Epithelial cell of esophagus (primary cell): ENCODE results near the gene GLB1L3.
"Not testable (repeated sequence)": the region's sequence is repeated elsewhere in the genome, so short reads cannot be mapped to it uniquely, and the experiment has no call there.

ENCODE experiments used
- DNase-seq: peaks from one replicate; pipeline ENCODE4 v3.0.0; 2010; ENCODE audit warnings: low read depth
- H3K4me3 ChIP-seq: 2 replicates; pipeline ENCODE4 v1.5.1; 2011; ENCODE audit warnings: mild to moderate bottlenecking, low read length, control low read depth
- CTCF ChIP-seq: IDR thresholded peaks from 2 replicates; pipeline ENCODE4 v1.5.1; 2011; ENCODE audit warnings: low read depth, mild to moderate bottlenecking, low read length, control low read depth, inconsistent platforms; ENCODE audit not compliant: insufficient read depth; ENCODE audit errors: missing control alignments

GLB1L3 gene

DNA sequence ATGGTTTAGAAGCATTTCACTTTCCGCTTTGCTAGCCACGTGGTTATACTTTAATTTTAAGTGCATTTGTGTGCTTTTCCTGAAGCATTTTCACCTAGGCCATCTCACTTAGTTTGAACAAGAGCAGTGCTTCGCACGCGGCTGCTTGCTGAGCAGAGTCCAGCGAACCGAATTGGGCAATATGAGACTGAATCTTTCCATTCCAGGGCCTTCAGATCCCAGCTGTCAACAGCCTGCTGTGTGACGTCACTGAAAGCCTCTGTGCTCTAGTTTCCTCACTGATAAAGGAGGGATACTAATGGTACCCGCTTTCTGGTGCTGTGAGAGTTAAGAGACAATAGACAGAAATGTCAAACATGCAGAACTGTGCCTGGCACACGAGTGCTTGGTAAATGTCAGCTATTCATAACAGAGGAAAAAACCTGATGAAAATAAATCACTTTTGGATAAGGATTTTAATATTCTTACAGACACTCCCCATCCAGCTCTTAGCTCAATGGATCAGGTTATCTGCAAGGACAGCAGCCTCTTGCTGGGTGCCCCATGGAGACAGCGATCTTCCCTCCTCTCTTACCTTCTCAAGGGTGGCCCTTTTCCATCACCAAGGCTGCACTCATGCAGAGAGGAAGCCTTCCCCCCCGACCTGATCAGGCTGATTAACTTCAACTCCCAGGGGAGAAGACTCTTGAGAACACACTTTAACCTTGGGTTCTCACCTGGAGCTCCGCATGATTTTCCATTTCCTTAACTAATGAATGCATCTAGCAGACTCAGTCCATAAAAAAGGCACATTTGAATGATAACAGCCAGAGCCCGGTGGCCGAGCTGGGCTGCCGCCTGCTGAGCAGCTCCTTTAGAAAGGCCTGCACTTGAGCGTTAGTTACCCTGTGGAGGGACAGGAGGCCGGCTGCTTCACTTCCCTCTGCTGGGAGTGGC lies 3.5 kb upstream of the GLB1L3 start:
- H3K4me3 ChIP-seq, result no peak overlapping the region
- no peak for TF ChIP-seq CTCF
- no peak for DNase-seq

DNA sequence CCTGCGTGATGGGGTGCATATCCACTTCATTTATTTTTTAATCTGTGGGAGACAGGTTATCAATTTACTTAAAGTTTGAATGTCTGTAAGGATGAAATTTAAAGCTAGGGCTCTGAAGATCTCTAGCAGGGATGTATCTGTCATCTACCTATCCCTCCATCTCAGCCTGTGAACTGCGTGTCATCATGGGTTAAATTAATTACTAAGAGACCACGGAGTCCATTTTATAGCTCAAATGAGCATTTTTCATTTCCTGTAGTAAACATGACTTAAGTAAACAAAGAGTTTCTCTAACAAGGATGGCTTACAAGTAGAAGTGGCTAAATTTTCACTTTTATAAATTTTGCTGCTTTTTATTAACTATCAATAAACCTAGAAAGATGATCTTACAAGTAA lies 2.9 kb upstream of the GLB1L3 start:
- no peak for TF ChIP-seq CTCF
- no peak for DNase-seq
- H3K4me3 ChIP-seq, result no peak overlapping the region

- no peak for TF ChIP-seq CTCF
- peak overlapping the region; percentile 65 for H3K4me3 ChIP-seq
- no peak for DNase-seq
Observed at GRCh38 chr11:134275188-134275533, 1.0 kb upstream of the GLB1L3 start.

- peak overlapping the region; percentile 65 for H3K4me3 ChIP-seq
- DNase-seq, result no peak
Observed at GRCh38 chr11:134276396-134277182, 410 bp downstream of the GLB1L3 start.

DNA sequence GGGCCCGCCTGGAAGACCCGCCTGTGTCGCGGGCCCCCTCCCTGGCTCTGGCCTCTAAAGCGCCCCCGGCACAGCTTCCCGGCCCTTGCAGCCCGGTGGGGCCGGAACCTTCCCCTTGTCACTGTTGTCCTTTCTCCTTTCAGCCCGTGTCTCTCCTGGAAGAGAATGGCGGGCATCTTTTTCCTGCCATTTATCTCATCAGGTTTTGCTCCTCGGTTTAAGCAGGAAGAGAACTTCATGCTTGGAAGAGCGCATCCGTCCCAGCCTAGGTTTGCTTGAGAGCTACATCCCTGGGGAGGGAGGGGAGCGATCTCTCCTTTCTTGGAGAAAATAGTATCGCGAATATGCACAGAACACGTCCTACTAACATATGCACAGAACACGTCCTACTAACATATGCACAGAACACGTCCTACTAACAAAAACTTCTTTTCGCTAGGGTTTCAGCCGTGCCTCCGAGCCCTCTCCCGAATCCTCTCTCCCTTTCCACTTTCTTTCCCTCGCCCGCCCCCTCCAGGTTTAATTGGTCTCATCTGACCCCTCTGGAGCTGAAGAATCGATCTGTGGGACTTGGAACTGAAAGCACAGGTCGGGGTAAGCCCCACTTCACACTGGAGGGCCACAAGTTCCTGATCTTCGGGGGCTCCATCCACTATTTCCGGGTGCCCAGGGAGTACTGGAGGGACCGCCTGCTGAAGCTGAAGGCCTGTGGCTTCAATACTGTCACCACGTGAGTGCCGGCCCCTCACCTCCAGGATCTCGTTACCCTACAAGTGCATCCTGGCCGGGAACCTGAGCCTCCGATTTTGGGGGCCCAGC lies 1.2 kb downstream of the GLB1L3 start:
- TF ChIP-seq CTCF, result no peak
- peak overlapping the region; percentile 65 for H3K4me3 ChIP-seq

More at GRCh38 chr11:134276396-134277182, 410 bp downstream of the GLB1L3 start:
- no peak for TF ChIP-seq CTCF

DNA sequence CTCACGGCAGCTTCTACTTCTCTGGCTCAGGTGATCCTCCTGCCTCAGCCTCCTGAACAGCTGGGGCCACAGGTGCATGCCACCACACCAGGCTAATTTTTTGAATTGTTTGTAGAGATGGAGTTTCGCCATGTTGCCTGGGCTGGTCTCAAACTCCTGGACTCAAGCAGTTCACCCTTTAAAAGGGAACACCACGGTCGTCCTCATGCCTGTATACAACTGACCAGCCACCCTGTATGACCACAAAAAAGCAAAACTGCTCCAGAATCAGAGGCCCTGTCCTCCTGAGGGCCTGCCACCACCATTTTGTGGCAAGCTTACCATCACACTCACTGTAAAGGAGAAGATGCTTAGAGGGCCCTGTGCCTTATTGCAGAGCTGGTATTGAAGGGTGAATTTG lies 2.2 kb downstream of the GLB1L3 start:
- TF ChIP-seq CTCF, result no peak

More for the DNA sequence above, 1.2 kb downstream of the GLB1L3 start:
- DNase-seq, result peak; percentile 13

GRCh38 chr11:134281635-134282034 lies 5.5 kb downstream of the GLB1L3 start:
- not testable (repeated sequence) for H3K4me3 ChIP-seq, DNase-seq

More for the DNA sequence above, 2.2 kb downstream of the GLB1L3 start:
- DNase-seq, result no peak
- no peak overlapping the region for H3K4me3 ChIP-seq
